Inflammatory macrophage (primary cell): ENCODE measurements around the gene GBF1.

ENCODE experiments used
- DNase-seq, 2 donors: peaks; one replicate each; pipeline ENCODE4 v3.0.0-alpha.2; 2020 to 2022

The GBF1 gene

GRCh38 chr10:102396730-102397151 is 151.4 kb downstream of the GBF1 start:
- DNase-seq: no peak

- no peak for DNase-seq
Observed at GRCh38 chr10:102397222-102398171, 152.2 kb downstream of the GBF1 start.

DNA sequence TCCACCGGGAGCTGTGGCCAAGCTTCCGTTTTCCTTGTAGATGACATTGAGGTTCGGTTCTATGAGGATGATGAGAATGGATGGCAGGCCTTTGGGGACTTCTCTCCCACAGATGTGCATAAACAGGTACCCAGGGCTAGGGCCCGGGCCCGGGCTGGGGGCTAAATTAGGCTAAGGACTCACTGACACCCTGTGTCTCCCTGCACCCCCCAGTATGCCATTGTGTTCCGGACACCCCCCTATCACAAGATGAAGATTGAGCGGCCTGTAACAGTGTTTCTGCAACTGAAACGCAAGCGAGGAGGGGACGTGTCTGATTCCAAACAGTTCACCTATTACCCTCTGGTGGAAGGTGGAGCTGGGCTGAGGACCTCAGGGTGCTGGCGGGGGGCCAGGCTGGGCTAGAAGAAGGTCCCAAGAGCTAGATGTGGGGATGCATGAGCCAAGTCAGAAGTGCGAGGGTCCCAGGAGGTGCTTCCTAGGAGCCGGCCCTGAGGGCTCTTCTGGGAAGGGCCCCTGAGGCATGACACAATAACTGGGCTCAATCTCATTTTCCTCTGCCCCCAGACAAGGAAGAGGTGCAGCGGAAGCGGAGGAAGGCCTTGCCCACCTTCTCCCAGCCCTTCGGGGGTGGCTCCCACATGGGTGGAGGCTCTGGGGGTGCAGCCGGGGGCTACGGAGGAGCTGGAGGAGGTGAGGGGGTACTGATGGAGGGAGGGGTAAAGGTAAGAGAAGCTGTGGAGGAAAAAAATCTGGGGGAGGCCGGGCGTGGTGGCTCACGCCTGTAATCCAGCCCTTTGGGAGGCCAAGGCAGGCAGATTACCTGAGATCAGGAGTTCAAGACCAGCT is 153.1 kb downstream of the GBF1 start:
- no peak for DNase-seq

GRCh38 chr10:102399217-102400021 is 154.1 kb downstream of the GBF1 start:
- peak; percentile 87 to 89 for DNase-seq

GRCh38 chr10:102400076-102400475 is 154.7 kb downstream of the GBF1 start:
- DNase-seq: no peak

- no peak for DNase-seq
Observed at GRCh38 chr10:102400598-102401341, 155.4 kb downstream of the GBF1 start.

GRCh38 chr10:102401342-102401654 is 156.0 kb downstream of the GBF1 start:
- DNase-seq: no peak

GRCh38 chr10:102401735-102402511 is 156.6 kb downstream of the GBF1 start:
- no peak for DNase-seq

DNA sequence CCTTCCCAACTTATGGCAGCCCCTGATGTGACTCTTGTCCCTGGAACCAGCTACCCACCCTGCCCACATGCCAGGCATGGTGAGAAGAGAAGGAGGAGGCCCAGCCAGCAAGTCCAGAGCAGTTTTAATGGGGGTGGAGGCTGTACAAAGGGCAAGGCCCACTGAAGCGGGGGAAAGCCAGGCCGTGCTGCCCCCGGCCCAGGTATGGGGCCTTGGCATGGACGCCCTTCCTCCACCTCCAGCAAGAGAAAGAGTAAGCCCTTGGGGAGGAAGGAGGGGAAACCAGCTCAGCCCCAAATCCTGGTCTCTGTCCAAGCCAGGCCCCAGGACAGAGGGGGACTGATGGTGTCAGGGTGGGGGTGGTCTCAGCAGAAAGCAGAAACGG is 157.2 kb downstream of the GBF1 start:
- no peak for DNase-seq

- no peak for DNase-seq
Observed at GRCh38 chr10:102403115-102403514, 157.8 kb downstream of the GBF1 start.

DNA sequence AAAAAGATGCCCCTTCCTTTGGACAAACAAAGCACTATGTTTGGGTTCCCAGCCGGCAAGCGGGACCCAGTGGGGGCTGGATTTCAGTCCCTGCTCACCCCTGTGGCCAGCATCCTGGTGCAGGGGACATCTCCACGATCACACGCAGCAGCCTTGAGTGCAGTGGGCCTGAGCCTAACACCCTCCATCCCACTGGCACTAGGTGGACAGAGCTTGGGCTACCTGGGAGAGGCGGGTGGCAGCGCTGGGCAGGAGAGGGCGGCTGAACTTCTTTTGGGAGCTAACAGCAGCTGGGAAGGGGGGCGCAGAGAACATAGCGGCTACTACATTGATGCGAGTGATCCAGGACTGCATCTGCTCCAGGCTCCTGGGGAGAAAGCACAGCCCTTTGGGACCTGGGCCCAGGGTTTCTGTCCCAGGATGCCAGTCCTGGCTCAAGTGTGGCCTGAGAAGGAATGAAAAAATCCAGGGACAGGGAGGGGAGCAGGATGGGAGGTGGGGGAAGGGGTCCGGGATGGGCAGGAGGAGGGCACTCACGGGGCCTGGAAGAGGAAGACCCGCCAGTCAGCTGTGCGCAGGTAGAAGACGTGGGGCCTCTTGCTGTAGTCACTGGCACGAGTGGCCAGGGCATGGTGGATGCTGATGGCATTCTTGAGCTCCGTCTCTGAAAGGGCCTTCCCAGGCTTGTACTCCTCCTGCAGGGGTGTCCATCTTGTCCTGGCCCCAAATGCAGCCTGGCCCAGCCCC is 159.2 kb downstream of the GBF1 start:
- DNase-seq: no peak

GRCh38 chr10:102405108-102405571 is 159.8 kb downstream of the GBF1 start:
- DNase-seq: no peak

DNA sequence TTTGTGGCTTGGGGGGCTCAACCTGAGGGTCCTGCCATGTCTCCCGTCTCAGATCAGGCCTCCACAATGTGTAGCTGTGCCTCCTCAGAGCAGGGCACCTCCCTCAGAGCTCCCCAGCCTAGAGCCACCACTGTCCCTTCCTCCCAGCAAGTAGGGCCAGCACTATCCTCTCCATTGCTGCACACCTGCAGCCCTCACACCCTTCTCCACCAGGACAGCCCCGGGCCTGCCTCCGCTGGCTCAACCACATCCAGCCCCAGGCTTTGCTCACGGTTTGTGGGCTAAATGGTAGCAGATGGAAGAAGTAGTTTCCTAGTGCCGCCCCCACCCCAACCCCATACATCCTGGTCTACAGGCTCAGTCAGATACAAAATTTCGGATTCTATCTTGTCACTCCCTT is 160.3 kb downstream of the GBF1 start:
- DNase-seq: no peak

GRCh38 chr10:102406815-102407214 is 161.5 kb downstream of the GBF1 start:
- DNase-seq: no peak

DNA sequence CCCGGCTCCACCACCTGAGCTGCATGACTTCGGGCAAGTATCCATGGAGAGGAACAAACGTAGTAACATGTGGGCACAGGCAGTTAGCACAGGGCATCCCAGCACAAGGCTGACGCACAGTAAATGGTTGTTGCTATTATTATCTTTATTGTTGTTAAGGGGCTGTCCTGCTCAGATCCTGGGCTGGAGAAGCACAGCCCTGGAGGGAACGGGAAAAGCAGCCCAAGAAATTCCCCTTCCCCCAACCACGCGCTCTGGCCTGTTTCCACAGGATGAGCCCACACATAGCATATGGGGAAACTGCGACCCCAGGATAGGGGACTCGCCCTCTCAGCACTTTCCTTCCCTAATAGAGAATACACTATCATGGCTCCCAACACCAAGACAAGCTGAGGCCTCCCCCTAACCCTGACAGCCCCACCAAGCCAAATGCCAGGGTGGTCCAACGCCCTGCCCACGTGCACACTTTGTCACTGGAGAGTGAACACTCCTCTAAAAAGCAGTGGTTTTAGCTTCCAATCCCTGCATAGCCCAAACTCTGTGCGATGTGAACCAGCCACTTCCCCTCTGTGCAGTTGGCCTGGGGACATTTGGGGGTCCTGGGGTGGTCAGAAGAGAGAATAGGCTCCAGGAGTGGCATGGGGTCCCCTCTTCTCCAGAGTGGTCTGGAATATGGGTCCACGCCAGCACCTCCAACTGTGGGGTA is 162.2 kb downstream of the GBF1 start:
- peak; percentile 20 to 55 for DNase-seq

DNA sequence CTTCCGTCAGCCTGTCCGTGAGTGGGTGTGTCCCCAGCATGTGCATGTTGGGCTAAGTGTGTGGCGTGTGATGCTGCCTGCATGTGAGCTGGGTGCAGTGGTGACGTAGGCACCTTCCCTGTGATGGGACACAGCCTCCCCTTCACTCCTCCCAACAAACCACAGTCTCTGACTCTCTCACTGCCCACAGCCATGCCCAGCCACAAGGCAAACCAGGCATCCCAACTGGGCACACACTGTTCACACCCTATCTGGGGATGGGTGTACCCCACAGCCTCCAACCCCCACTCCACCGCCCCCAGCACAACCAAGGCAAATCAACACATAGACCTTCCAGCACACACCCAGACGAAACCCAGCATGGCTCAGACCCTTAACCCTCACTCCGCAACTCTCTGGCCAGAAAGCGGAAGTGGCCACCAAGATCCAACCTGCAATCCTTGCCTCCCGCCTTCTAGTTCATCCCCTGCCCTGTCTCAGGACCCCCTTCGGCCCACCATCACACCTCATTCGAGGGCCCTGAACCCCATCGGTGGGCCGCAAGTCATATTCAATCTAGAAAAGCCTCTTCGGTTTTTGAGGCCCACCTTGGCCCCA is 162.9 kb downstream of the GBF1 start:
- DNase-seq: no peak

- peak in 1 of 2 donors; percentile 36 for DNase-seq
Observed at GRCh38 chr10:102408728-102409603, 163.6 kb downstream of the GBF1 start.
